AG10803 (cell line): ENCODE data around the gene HKDC1.

ENCODE experiments used
- DNase-seq: peaks from one replicate; pipeline ENCODE4 v3.0.0; 2010; ENCODE audit warnings: low read depth
- H3K4me3 ChIP-seq: 2 replicates; pipeline ENCODE4 v1.5.1; 2011; ENCODE audit warnings: mild to moderate bottlenecking, low read length, control low read depth
- CTCF ChIP-seq: conservative IDR thresholded peaks from 2 replicates; pipeline ENCODE4 v1.5.1; 2011; ENCODE audit warnings: mild to moderate bottlenecking, low read length, control low read depth, inconsistent platforms

Gene HKDC1

DNA sequence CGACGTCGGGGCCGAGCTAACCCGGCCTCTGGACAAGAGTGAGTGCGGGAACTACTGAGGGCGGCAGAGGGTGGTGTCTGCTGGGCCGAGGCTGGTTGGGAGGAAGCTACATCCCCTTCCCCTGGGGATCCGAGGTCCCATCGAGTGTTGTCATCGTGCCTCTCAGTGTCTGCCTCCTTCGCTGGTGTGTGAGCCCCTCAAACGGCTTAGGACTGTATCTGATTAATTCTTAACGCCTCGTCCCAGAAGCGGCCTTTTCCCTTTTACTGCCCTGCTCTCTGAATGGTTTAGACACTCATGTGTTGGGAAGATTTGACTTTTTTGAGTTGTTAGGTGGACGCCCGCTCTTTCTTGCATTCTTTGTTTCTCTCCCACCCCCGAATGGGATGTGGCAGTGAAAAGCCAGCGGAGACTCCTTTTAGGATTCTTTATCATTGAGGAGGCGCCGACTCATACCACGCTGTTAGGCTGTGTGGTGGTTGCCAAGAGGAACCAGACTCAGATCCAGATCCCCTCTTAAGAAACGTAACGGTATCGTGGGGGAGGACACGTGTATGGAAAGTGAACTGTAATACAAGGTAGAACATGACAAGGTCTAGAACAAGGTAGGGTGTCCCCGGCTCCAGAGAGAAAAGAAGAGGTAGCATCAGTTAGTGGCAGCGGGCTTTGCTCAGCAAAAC is 39.5 kb upstream of the HKDC1 start:
- DNase-seq = peak; percentile 25
- no peak for TF ChIP-seq CTCF
- peak overlapping the region; percentile 99 for H3K4me3 ChIP-seq

DNA sequence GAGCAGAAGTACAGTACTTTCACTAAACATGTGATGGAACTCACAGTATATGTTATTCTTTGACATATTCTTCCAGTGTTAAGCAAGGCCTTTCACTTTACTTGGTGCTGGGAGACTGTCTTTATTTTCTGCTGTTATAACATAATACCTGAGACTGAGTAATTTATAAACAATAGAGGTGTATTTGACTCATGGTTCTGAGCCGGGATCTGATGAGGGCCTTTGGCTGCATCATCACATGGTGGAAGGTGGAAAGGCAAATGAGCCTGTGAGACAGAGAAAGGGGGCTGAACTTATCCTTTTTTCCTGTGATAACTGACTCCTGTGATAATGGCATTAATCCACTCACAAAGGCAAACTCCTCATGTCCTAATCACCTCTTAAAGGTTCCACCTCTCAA is 38.7 kb upstream of the HKDC1 start:
- H3K4me3 ChIP-seq = peak overlapping the region; percentile 99
- no peak for TF ChIP-seq CTCF
- DNase-seq = no peak

GRCh38 chr10:69182005-69182404 is 38.1 kb upstream of the HKDC1 start:
- H3K4me3 ChIP-seq = no peak overlapping the region
- DNase-seq = no peak
- no peak for TF ChIP-seq CTCF

- no peak overlapping the region for H3K4me3 ChIP-seq
- TF ChIP-seq CTCF = no peak
- DNase-seq = no peak
These were observed 33.6 kb upstream of the HKDC1 start for GRCh38 chr10:69186524-69186923.

DNA sequence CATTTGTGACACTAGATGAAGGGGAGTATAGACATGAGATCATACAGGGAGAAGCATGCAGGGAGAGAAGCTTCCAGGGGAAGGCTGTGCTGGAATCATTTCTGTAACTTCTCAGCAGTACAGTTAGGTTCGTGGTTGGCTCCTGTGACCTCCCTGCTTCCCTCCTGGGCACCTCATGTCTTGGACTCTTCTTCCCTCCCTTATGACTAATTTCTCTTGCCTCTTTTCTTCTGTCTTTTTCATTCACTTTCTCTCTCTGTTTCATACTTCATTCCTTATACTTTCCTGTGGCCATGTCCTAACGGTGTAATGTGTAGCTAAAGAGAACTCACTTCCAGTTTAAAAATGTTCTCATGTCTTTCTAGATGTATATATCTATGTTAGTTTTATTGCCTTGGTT is 19.1 kb upstream of the HKDC1 start:
- no peak for DNase-seq
- no peak for TF ChIP-seq CTCF
- no peak overlapping the region for H3K4me3 ChIP-seq

DNA sequence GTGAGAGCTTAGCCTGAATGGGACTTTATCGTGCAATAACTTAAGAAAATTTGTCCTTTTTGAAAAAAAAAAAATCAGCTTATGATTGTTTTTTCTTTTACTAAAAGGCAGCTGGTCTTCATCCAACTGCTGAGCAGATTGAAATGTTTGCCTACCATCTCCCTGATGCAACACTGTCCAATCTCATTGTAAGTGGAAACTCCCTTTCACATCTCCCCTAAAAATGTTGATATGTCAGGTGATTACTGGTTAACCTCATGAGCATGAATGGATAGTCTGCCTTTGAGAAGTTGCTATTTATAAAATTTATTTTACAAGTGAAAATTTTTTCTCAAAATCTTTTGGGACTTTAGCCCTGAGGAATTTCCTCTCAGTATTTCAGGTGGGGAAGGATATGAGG is 17.8 kb upstream of the HKDC1 start:
- H3K4me3 ChIP-seq = no peak overlapping the region
- peak; percentile 66 for DNase-seq
- no peak for TF ChIP-seq CTCF

DNA sequence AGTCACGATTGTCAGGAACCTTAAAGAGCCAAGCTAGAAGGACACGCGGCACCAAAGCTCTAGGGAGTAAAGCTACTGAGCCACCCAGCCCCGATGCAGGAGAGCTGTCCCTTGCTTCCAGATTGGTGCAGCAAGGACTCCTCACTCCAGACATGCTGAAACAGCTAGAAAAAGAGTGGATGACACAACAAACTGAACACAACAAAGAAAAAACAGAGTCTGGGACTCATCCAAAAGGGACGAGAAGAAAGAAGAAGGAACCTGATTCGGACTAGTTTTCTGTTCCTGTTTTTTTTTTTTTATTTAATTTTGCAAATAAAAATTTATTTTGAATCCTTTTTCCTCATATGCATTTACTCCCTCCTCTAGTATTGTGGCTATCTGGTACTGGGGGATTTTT is 11.4 kb upstream of the HKDC1 start:
- no peak for DNase-seq
- no peak overlapping the region for H3K4me3 ChIP-seq
- TF ChIP-seq CTCF = no peak
